ENCODE measurements around the gene ACIN1.
"Not testable (repeated sequence)": the region's sequence is repeated elsewhere in the genome, so short reads cannot be mapped to it uniquely, and the experiment has no call there.

The ACIN1 gene

DNA sequence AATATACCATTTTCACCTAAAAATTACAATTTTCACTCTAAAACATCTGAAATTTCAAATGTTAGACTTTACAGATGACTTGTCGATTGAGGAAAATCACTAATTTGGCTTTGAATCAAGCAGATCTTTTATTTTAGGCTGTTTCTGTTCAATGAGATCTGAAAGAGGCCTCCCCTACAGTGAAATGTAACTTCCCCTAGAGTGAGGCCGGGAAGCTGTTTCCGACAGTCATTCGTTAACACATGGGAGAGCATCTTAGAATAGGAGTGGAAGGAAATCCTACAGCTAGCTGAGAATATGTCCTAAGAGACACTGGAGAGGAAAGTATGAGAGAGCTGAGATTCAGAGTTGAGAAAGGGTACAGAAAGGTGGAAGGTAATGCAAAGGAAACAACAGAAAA is 79.3 kb downstream of the ACIN1 start:
- DNase-seq (ENCODE audit: low read depth), result no peak

DNA sequence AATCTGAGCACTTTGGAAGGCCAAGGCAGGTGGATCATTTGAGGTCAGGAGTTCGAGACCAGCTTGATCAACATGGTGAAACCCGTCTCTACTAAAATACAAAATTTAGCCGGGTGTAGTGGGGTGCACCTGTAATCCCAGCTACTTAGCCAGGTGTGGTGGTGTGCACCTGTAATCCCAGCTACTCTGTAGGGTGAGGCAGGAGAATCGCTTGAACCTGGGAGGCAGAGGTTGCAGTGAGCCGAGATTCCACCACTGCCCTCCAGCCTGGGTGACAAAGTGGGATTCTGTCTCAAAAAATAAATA is 81.2 kb downstream of the ACIN1 start:
- not testable (repeated sequence) for DNase-seq (ENCODE audit: low read depth)

DNA sequence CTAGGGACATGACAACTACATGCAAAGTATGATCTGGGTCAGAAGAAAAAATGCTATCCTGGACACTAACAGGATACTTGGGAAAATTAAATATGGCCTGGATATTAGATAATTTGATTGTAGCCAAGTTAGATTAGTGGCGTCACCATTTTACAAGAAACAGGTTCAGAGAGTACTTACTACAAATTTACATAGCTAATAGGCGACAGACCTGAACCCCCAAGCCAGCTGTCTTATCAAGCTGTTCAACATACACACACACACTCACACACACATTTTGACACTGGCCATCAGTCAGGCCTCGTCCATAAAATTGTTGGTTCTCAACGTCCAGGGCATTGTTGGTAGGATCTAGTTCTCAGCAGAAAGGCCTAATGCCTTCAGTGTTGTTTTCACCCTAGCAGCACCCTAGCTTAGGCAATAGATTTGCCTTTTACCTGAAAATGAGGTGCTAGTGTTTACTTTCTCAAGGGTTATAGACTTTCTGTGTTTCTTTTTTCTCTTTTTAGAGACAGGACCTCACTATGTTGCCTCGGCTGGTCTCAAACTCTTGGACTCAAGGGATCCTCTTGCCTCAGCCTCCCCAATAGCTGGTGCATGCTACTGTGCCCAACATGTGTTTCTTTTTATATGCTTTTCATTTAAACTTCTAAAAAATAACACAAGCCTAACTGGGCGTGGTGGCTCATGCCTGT is 81.7 kb downstream of the ACIN1 start:
- no peak for DNase-seq (ENCODE audit: low read depth)

GRCh38 chr14:23009939-23010726 is 84.8 kb downstream of the ACIN1 start, which contains the start of gene C14orf93:
Gene C14orf93, minus strand, starts transcription at chr14:23010143. Its CDS starts 11,120 bp downstream, at chr14:22999023.
- no peak for DNase-seq (ENCODE audit: low read depth)

GRCh38 chr14:23009483-23009938 is 85.4 kb downstream of the ACIN1 start:
- DNase-seq (ENCODE audit: low read depth), result no peak

DNA sequence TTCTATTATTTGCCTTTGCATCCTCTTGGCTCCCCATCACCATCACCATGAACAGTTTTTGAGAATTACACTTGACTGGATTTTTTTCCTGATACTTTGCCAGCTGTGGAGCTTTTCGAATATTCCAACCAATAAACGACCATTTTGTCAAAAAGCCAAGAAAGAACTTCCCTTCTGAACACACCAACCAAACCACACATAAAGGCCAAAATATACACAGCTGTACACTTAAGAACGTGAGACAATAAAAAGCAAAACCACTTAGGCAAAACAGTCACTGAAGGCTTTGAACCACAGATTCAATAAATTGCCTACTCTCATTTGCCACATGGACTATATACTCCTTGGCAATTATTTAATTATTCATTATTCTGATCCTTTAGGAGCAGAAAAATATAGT is 86.1 kb downstream of the ACIN1 start:
- no peak for DNase-seq (ENCODE audit: low read depth)
